ENCODE data around the gene RD3L. TPM values are rescaled to one million over a fixed set of nuclear protein-coding genes. Genes with fewer than 3 reads are reported as not detected.

Gene RD3L
- total and polyA plus RNA-seq, 2 donors (not counting 1 experiment from before 2014, with no cell fraction given): not detected

DNA sequence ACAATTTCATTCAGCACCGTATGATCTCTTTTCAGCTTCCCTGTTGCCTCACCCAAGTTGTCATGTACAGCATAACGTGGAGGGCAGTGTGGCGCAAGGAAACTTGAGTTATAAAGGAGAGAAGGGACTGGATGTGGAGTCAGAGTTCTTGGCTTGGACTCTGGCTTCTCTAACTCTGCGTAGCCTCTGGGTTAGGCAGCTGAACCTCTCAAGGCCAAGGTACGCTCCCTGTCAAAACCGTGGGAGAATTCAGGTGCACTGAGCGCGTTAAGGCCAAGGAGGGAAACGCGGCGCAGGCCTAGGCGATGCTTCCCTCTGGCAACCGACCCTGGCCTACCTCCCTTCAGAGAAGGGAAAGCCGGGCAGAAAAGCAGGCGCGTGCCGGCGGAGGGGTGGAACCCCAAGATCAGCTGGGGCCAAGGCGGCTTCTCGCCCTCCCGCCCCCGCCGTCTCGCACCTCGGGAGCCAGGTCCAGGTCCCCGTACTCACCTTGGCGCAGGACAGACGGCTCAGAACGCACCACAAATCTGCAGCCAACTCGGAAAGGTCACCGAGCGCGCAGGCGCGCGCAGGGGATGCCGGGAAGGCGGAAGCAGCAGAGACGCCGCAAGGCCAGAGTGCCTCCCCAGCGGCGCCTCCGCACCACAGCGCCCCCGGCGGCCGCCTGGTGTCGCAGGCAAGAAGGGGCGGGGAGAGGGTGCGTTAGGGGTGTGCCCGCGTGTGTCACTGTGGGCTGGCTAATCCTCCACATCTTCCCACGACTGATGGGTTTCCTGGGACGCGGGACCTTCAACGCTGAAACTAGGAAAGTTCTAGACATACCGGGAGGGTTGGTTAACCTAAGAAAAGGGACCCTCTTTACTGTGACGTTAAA lies 21.1 kb downstream of the RD3L start:
- TF ChIP-seq EZH2 (IDR thresholded peaks at IDR 0.05; ENCODE audit: low read length, missing control alignments): no peak
- TF ChIP-seq CTCF (conservative IDR thresholded peaks at IDR 0.05 in 1 of 2, IDR thresholded peaks at IDR 0.05 in 1 of 2; ENCODE audit: low read depth in 1 of 2, low read length in 2 of 2): peak; percentile 92 to 95
- peak overlapping the region; percentile 73 for H3K27ac ChIP-seq (ENCODE audit: insufficient read depth, low read length)
- peaks cover 39% of the 10 kb centered on the region for H3K79me2 ChIP-seq (ENCODE audit: control insufficient read depth, insufficient read depth, low read length)
- no peaks in the 10 kb centered on the region for H3K4me1 ChIP-seq (ENCODE audit: control insufficient read depth, extremely low read depth, insufficient read depth, low read length)
- no peaks in the 10 kb centered on the region for H3K27me3 ChIP-seq (ENCODE audit: control insufficient read depth, insufficient read depth, low read length)
- no peaks in the 10 kb centered on the region for H4K20me1 ChIP-seq (ENCODE audit: control insufficient read depth, extremely low read depth, insufficient read depth, low read length)
- H3K9me3 ChIP-seq (ENCODE audit: control insufficient read depth, insufficient read depth, low read depth, low read length): no peaks in the 10 kb centered on the region
- peak; percentile 87 to 89 for DNase-seq (ENCODE audit: low read depth in 2 of 2)
- peak overlapping the region; percentile 64 for H3K4me2 ChIP-seq (ENCODE audit: extremely low read depth, insufficient read depth, low read length)
- peak overlapping the region; percentile 83 to 100 (median 96) for H3K4me3 ChIP-seq (replicated peaks in 1 of 4; ENCODE audit: control extremely low read depth in 1 of 4, insufficient read depth in 1 of 4, low read depth in 3 of 4, low read length in 4 of 4)
- peak overlapping the region; percentile 90 for H3K9ac ChIP-seq (ENCODE audit: insufficient read depth, low read length)
- H2AFZ ChIP-seq (ENCODE audit: low read length): peak overlapping the region; percentile 79
- H3K36me3 ChIP-seq (ENCODE audit: control insufficient read depth, insufficient read depth, low read length): peaks cover 4% of the 10 kb centered on the region

GRCh38 chr14:103916636-103917262 lies 25.6 kb downstream of the RD3L start:
- no peak for TF ChIP-seq EZH2 (IDR thresholded peaks at IDR 0.05; ENCODE audit: low read length, missing control alignments)
- no peak for TF ChIP-seq CTCF (conservative IDR thresholded peaks at IDR 0.05 in 1 of 2, IDR thresholded peaks at IDR 0.05 in 1 of 2; ENCODE audit: low read depth in 1 of 2, low read length in 2 of 2)
- Histone ChIP-seq H3K36me3 (ENCODE audit: control insufficient read depth, insufficient read depth, low read length) (peaks cover 8% of the 10 kb centered on the region), H3K4me1 (ENCODE audit: control insufficient read depth, extremely low read depth, insufficient read depth, low read length) (no peaks in the 10 kb centered on the region), H3K4me3 (replicated peaks in 1 of 4; ENCODE audit: control extremely low read depth in 1 of 4, insufficient read depth in 1 of 4, low read depth in 3 of 4, low read length in 4 of 4) (no peak overlapping the region), H2AFZ (ENCODE audit: low read length) (no peak overlapping the region), H3K4me2 (ENCODE audit: extremely low read depth, insufficient read depth, low read length) (no peak overlapping the region), H3K9ac (ENCODE audit: insufficient read depth, low read length) (no peak overlapping the region), H3K9me3 (ENCODE audit: control insufficient read depth, insufficient read depth, low read depth, low read length) (no peaks in the 10 kb centered on the region), H3K27me3 (ENCODE audit: control insufficient read depth, insufficient read depth, low read length) (no peaks in the 10 kb centered on the region), H3K79me2 (ENCODE audit: control insufficient read depth, insufficient read depth, low read length) (peaks cover 43% of the 10 kb centered on the region), H4K20me1 (ENCODE audit: control insufficient read depth, extremely low read depth, insufficient read depth, low read length) (no peaks in the 10 kb centered on the region), H3K27ac (ENCODE audit: insufficient read depth, low read length) (no peak overlapping the region)
- DNase-seq (ENCODE audit: low read depth in 2 of 2): peak in 1 of 2 donors; percentile 50

DNA sequence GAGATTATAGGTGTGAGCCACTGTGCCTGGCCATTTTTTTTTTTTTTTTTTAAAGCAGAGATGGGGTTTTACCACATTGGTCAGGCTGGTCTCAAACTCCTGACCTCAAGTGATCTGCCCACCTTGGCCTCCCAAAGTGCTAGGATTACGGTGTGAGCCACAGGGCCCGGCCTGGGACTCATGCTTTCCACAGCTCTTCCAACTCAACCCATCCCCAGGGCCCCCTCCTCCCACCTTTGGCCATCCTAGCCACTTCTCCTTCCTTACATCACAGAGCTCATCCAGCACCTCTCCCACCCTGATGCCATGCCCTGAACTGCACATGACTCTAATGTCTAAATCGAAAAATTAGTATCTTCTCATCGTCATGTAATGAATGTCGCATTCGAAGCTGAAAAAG lies 26.7 kb downstream of the RD3L start:
- DNase-seq (ENCODE audit: low read depth in 2 of 2): no peak
- H3K36me3 ChIP-seq (ENCODE audit: control insufficient read depth, insufficient read depth, low read length): peaks cover 8% of the 10 kb centered on the region
- H3K27ac ChIP-seq (ENCODE audit: insufficient read depth, low read length): no peak overlapping the region
- no peaks in the 10 kb centered on the region for H3K9me3 ChIP-seq (ENCODE audit: control insufficient read depth, insufficient read depth, low read depth, low read length)
- no peaks in the 10 kb centered on the region for H3K27me3 ChIP-seq (ENCODE audit: control insufficient read depth, insufficient read depth, low read length)
- no peaks in the 10 kb centered on the region for H4K20me1 ChIP-seq (ENCODE audit: control insufficient read depth, extremely low read depth, insufficient read depth, low read length)
- TF ChIP-seq EZH2 (IDR thresholded peaks at IDR 0.05; ENCODE audit: low read length, missing control alignments): no peak
- TF ChIP-seq CTCF (conservative IDR thresholded peaks at IDR 0.05 in 1 of 2, IDR thresholded peaks at IDR 0.05 in 1 of 2; ENCODE audit: low read depth in 1 of 2, low read length in 2 of 2): no peak
- H2AFZ ChIP-seq (ENCODE audit: low read length): no peak overlapping the region
- H3K9ac ChIP-seq (ENCODE audit: insufficient read depth, low read length): no peak overlapping the region
- no peaks in the 10 kb centered on the region for H3K4me1 ChIP-seq (ENCODE audit: control insufficient read depth, extremely low read depth, insufficient read depth, low read length)
- peaks cover 36% of the 10 kb centered on the region for H3K79me2 ChIP-seq (ENCODE audit: control insufficient read depth, insufficient read depth, low read length)
- H3K4me3 ChIP-seq (replicated peaks in 1 of 4; ENCODE audit: control extremely low read depth in 1 of 4, insufficient read depth in 1 of 4, low read depth in 3 of 4, low read length in 4 of 4): no peak overlapping the region
- H3K4me2 ChIP-seq (ENCODE audit: extremely low read depth, insufficient read depth, low read length): no peak overlapping the region
